Keratinocyte (primary cell): ENCODE results near the gene PTN.

Experiments
- EZH2 ChIP-seq: IDR thresholded peaks from one replicate; pipeline ENCODE4 v1.6.1; 2012; ENCODE audit warnings: inconsistent platforms, mild to moderate bottlenecking, low read length, moderate library complexity
- TF ChIP-seq, protein P1 (sequence below), 3 experiments: IDR thresholded peaks in 1 of 3; conservative IDR thresholded peaks in 1 of 3; optimal IDR thresholded peaks in 1 of 3; 2 replicates in 2 of 3; 3 replicates in 1 of 3; pipeline versions ENCODE3 to v1.5.1; 2011; ENCODE audit warnings: low read length in 3 of 3, mild to moderate bottlenecking in 3 of 3, moderate library complexity in 2 of 3, control low read depth in 1 of 3, inconsistent platforms in 1 of 3; ENCODE audit not compliant: insufficient read depth in 2 of 3; ENCODE audit errors: extremely low read depth in 1 of 3

DNA sequence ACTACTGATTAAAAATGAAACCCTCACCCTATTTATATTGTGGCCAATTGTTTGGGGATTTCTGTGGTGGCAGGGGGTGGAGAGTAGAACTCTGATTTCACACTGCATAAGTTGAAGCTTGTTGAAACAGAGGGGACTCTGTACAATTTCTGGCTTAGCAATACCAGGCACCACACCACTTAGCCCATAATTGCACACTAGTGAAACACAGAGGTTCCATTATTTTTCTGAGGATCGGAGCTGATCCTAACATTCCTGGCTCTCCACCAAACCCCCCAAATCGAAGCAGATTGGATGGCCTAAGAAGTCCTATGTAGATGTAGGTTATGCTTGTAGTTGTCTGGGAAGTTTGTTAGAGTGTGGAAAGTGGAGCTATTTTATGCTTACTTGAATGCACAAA is 47.0 kb downstream of the PTN start:
- TF ChIP-seq, protein P1, sequence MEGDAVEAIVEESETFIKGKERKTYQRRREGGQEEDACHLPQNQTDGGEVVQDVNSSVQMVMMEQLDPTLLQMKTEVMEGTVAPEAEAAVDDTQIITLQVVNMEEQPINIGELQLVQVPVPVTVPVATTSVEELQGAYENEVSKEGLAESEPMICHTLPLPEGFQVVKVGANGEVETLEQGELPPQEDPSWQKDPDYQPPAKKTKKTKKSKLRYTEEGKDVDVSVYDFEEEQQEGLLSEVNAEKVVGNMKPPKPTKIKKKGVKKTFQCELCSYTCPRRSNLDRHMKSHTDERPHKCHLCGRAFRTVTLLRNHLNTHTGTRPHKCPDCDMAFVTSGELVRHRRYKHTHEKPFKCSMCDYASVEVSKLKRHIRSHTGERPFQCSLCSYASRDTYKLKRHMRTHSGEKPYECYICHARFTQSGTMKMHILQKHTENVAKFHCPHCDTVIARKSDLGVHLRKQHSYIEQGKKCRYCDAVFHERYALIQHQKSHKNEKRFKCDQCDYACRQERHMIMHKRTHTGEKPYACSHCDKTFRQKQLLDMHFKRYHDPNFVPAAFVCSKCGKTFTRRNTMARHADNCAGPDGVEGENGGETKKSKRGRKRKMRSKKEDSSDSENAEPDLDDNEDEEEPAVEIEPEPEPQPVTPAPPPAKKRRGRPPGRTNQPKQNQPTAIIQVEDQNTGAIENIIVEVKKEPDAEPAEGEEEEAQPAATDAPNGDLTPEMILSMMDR (optimal IDR thresholded peaks at IDR 0.05 in 1 of 3, IDR thresholded peaks at IDR 0.05 in 1 of 3, conservative IDR thresholded peaks at IDR 0.05 in 1 of 3; ENCODE audit: extremely low read depth in 1 of 3, insufficient read depth in 2 of 3, low read length in 3 of 3): no peak
- no peak for TF ChIP-seq EZH2
